Activated CD8-positive, alpha-beta T cell treated with anti-CD3 and anti-CD28 coated beads for 36 hours (primary cell): Measurements from ENCODE around the gene SEMA7A. TPM values are rescaled to one million over a fixed set of nuclear protein-coding genes. Genes with fewer than 3 reads are reported as not detected.

Experiments
- ATAC-seq: fragments of 200-7000 bp; cut with Tn5 transposase; one replicate; pipeline ENCODE4 v1.10.0; 2021; ENCODE audit warnings: mild to moderate bottlenecking, moderate library complexity
- CTCF ChIA-PET: fragments of 350-600 bp; sonication (Branson Sonifier 250); formaldehyde crosslinking; loops from one replicate; lab custom pipeline; 2021; ENCODE audit warnings: antibody characterized with exemption; lab: Charles Lee
- POLR2A ChIA-PET: fragments of 350-600 bp; sonication (Branson Sonifier 250); formaldehyde crosslinking; loops from one replicate; lab custom pipeline; 2021; ENCODE audit warnings: antibody characterized with exemption; lab: Charles Lee
- DNase-seq: peaks from one replicate; pipeline ENCODE4 v3.0.0-alpha.2; 2020
- H3K27ac Mint-ChIP-seq: one replicate; pipeline ENCODE4 v1.8.0; 2021; ENCODE audit warnings: mild to moderate bottlenecking, mixed read lengths
- H3K27me3 Mint-ChIP-seq: one replicate; pipeline ENCODE4 v1.8.0; 2021; ENCODE audit warnings: mixed read lengths
- H3K36me3 Mint-ChIP-seq: one replicate; pipeline ENCODE4 v1.8.0; 2021; ENCODE audit warnings: low read depth, mixed read lengths
- H3K4me1 Mint-ChIP-seq: one replicate; pipeline ENCODE4 v1.8.0; 2021; ENCODE audit warnings: low read depth, mixed read lengths
- H3K4me3 Mint-ChIP-seq: one replicate; pipeline ENCODE4 v1.8.0; 2021; ENCODE audit warnings: mild to moderate bottlenecking, moderate library complexity, mixed read lengths
- H3K9me3 Mint-ChIP-seq: one replicate; pipeline ENCODE4 v1.8.0; 2021; ENCODE audit warnings: mixed read lengths
- intact Hi-C: fragments of 100-400 bp; cut with micrococcal nuclease; formaldehyde crosslinking; loops from one replicate; pipeline ENCODE4 v1.10.0; 2022
- total RNA-seq, 2 experiments: library from RNA; stranded (reverse); gene quantifications; one replicate each; pipeline ENCODE4 v1.2.3, GENCODE V29; 2021
- TF ChIP-seq, protein P1 (sequence below): fragments of 200-600 bp; IDR thresholded peaks from one replicate; pipeline ENCODE4 v1.8.0; 2022; ENCODE audit warnings: antibody characterized with exemption, mild to moderate bottlenecking

The SEMA7A gene
- total RNA-seq, 2 experiments from 2014 or later = 62.4 TPM

DNA sequence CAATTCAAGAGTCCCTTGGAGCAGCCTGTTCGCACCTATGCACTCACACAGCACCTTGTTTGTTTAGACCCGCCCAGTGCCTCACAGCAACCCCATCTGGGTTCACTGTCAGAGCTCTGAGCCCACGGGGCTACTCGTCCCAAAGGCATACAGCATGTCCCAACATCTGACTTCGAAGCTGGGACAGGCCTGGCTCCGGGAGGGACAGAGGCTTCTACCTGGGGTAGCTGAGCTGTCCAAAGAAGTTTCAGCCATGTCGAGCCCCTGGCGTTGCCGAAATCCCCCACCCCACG lies 37.7 kb downstream of the SEMA7A start:
- no peaks in the 10 kb centered on the region for H3K9me3 Mint-ChIP-seq
- intact Hi-C loops = no loop called here
- ATAC-seq (no peak), DNase-seq (peak; percentile 38)
- CTCF ChIA-PET = interaction anchor here (1.1 to 5.3 kb wide), 5 partner anchors 10 to 36 kb away, joined by 3 to 40 read pairs (median 8); no protein-coding TSS in a partner anchor
- peaks cover 98% of the 10 kb centered on the region for H3K4me1 Mint-ChIP-seq
- POLR2A ChIA-PET = interaction anchor here (0.9 to 6.1 kb wide), 5 partner anchors 7 to 145 kb away, joined by 3 to 47 read pairs (median 4); partner anchors contain the start of genes ARID3B and UBL7
- TF ChIP-seq, protein P1, sequence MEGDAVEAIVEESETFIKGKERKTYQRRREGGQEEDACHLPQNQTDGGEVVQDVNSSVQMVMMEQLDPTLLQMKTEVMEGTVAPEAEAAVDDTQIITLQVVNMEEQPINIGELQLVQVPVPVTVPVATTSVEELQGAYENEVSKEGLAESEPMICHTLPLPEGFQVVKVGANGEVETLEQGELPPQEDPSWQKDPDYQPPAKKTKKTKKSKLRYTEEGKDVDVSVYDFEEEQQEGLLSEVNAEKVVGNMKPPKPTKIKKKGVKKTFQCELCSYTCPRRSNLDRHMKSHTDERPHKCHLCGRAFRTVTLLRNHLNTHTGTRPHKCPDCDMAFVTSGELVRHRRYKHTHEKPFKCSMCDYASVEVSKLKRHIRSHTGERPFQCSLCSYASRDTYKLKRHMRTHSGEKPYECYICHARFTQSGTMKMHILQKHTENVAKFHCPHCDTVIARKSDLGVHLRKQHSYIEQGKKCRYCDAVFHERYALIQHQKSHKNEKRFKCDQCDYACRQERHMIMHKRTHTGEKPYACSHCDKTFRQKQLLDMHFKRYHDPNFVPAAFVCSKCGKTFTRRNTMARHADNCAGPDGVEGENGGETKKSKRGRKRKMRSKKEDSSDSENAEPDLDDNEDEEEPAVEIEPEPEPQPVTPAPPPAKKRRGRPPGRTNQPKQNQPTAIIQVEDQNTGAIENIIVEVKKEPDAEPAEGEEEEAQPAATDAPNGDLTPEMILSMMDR = no peak
- H3K4me3 Mint-ChIP-seq = peak overlapping the region; percentile 9
- H3K36me3 Mint-ChIP-seq = peaks cover 2% of the 10 kb centered on the region
- peak overlapping the region; percentile 98 for H3K27ac Mint-ChIP-seq
- no peaks in the 10 kb centered on the region for H3K27me3 Mint-ChIP-seq

DNA sequence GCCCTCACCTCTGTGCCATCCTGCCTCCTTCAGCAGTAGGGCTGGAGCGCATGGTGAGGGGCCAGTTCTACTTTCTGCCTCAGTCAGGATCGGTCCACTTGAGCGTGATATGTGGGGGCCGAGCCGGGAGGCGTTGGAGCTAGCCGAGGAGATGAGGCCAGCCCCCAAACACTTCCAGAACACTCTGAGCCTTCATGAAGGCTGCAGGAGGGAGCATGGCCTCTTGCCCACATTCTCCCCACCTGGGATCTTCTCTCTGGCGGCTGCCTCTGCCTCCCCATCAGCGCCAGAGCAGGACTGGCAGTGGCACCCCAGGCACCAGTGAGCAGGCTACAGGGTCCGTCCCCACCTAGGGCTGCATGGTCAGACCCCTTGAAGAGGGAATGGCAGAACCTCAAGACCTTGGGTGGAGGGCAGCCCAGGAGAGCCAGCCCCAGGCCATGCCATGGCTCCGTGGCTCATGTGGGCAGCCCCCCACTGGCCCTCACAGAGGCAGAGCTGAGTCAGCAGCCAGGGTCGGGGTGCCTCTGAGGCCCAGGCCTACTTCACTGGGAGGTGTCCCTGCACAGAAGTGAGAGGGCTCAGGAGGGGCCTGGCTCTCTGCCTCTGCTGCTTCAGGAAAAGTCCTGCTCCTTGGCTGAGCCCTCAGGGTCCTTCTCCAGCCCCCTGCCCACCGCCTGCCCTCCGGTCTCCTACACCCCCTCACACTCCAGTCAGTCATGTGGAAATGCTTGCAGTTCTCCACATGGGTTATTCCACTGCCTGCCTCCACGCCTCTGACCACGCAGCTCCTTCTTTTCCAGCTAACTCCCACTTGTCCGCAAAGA lies 38.2 kb downstream of the SEMA7A start:
- Mint-ChIP-seq H3K4me3 (peak overlapping the region; percentile 9), H3K27me3 (no peaks in the 10 kb centered on the region), H3K9me3 (no peaks in the 10 kb centered on the region), H3K27ac (peak overlapping the region; percentile 98), H3K36me3 (peaks cover 2% of the 10 kb centered on the region), H3K4me1 (peaks cover 98% of the 10 kb centered on the region)
- TF ChIP-seq, protein P1 = no peak
- ATAC-seq (no peak), DNase-seq (no peak)
- ChIA-PET POLR2A (interaction anchor here (0.9 to 6.1 kb wide), 3 partner anchors 9 to 145 kb away, joined by 3 to 47 read pairs (median 4); partner anchors contain the start of gene ARID3B), CTCF (interaction anchor here (1.1 to 5.3 kb wide), 3 partner anchors 10 to 36 kb away, joined by 3 to 40 read pairs (median 16); no protein-coding TSS in a partner anchor)
- intact Hi-C loops = no loop called here

DNA sequence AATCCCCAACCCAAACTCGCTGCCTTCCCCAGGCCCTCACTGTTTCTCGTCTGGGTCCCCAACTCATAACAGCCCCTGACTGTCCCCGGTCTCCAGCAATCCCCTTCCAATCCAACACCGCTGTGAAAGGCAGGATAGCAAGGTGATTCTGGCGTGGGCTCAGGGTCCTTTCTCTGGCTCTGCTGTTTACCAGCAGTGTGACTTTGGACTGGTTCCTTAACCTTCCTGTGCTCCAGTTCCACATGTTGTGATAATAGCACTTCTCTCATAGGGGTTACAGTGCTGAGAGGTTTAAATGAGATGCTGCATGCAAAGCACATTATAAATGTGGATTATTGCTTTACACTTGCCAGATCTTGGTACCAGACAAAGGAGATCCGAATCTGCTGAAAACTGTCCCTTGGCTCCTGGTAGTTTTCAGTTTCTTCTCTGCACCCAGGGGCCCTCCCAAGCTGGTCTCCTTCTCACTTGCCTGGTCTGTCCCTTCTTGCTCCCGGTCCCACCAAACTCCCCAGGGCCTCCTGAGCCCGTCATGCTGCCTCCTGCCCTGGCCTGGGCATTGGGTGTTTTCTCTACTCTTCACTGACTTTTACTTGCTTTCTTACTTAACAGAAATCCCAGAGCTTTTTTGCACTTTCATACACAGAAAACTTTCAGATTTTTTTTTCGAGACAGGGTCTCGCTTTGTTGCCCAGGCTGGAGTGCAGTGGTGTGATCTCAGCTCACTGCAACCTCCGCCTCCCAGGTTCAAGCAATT lies 39.5 kb downstream of the SEMA7A start:
- CTCF ChIA-PET = interaction anchor here (1.3 to 5.3 kb wide), 4 partner anchors 9 to 12 kb away, joined by 3 to 40 read pairs (median 14); no protein-coding TSS in a partner anchor
- H3K9me3 Mint-ChIP-seq = no peaks in the 10 kb centered on the region
- H3K36me3 Mint-ChIP-seq = peaks cover 2% of the 10 kb centered on the region
- peak overlapping the region; percentile 50 for H3K27ac Mint-ChIP-seq
- no peaks in the 10 kb centered on the region for H3K27me3 Mint-ChIP-seq
- TF ChIP-seq, protein P1 = no peak
- POLR2A ChIA-PET = interaction anchor here (0.6 to 6.1 kb wide), 3 partner anchors 8 to 10 kb away, joined by 3 to 47 read pairs (median 8); no protein-coding TSS in a partner anchor
- no peak overlapping the region for H3K4me3 Mint-ChIP-seq
- intact Hi-C loops = no loop called here
- DNase-seq (no peak), ATAC-seq (no peak)
- H3K4me1 Mint-ChIP-seq = peaks cover 93% of the 10 kb centered on the region

GRCh38 chr15:74393423-74393822 lies 40.3 kb downstream of the SEMA7A start:
- Mint-ChIP-seq H3K36me3 (peaks cover 1% of the 10 kb centered on the region), H3K27me3 (no peaks in the 10 kb centered on the region), H3K4me3 (no peak overlapping the region), H3K9me3 (no peaks in the 10 kb centered on the region), H3K27ac (peak overlapping the region; percentile 89), H3K4me1 (peaks cover 88% of the 10 kb centered on the region)
- ChIA-PET CTCF (interaction anchor here (1.2 to 5.3 kb wide), 4 partner anchors 8 to 18 kb away, joined by 3 to 40 read pairs (median 8); no protein-coding TSS in a partner anchor), POLR2A (interaction anchor here (1.8 to 6.1 kb wide), 2 partner anchors 9 kb away, joined by 8 to 47 read pairs; no protein-coding TSS in a partner anchor)
- intact Hi-C loops = no loop called here
- ATAC-seq (no peak), DNase-seq (no peak)
- TF ChIP-seq, protein P1 = no peak
